Middle frontal gyrus (tissue), 1 donor: Measurements from ENCODE around the gene TMEM62.
"Not testable (repeated sequence)": the region's sequence is repeated elsewhere in the genome, so short reads cannot be mapped to it uniquely, and the experiment has no call there.

Experiments
- DNase-seq: peaks from one replicate; pipeline ENCODE4 v3.0.0-alpha.2; 2015; ENCODE audit warnings: low spot score; ENCODE audit errors: extremely low spot score

The TMEM62 gene

GRCh38 chr15:43121863-43122262 lies 11.5 kb upstream of the TMEM62 start:
- no peak for DNase-seq

- no peak for DNase-seq
These were observed 8.2 kb upstream of the TMEM62 start for GRCh38 chr15:43125100-43125661.

GRCh38 chr15:43126356-43126755 lies 7.0 kb upstream of the TMEM62 start:
- DNase-seq, result no peak

GRCh38 chr15:43127752-43128151 lies 5.6 kb upstream of the TMEM62 start:
- no peak for DNase-seq

- not testable (repeated sequence) for DNase-seq
These were observed 5.0 kb upstream of the TMEM62 start for GRCh38 chr15:43128174-43128979.

GRCh38 chr15:43128980-43129335 lies 4.4 kb upstream of the TMEM62 start:
- DNase-seq, result no peak

- no peak for DNase-seq
These were observed 456 bp upstream of the TMEM62 start for GRCh38 chr15:43132830-43133429.

- no peak for DNase-seq
These were observed 810 bp downstream of the TMEM62 start for GRCh38 chr15:43134157-43134635.

GRCh38 chr15:43135351-43135750 lies 2.0 kb downstream of the TMEM62 start:
- DNase-seq, result no peak

GRCh38 chr15:43143203-43143941 lies 10.0 kb downstream of the TMEM62 start:
- no peak for DNase-seq

- no peak for DNase-seq
These were observed 11.1 kb downstream of the TMEM62 start for GRCh38 chr15:43144512-43144911.

- no peak for DNase-seq
These were observed 12.8 kb downstream of the TMEM62 start for GRCh38 chr15:43146184-43146583.

GRCh38 chr15:43150191-43150929 lies 17.0 kb downstream of the TMEM62 start:
- DNase-seq, result no peak

- no peak for DNase-seq
These were observed 18.3 kb downstream of the TMEM62 start for GRCh38 chr15:43151688-43152087.

- no peak for DNase-seq
These were observed 19.9 kb downstream of the TMEM62 start for GRCh38 chr15:43153269-43153668.

- DNase-seq, result no peak
These were observed 32.5 kb downstream of the TMEM62 start for GRCh38 chr15:43165801-43166325.

GRCh38 chr15:43167261-43167660 lies 33.9 kb downstream of the TMEM62 start:
- not testable (repeated sequence) for DNase-seq

GRCh38 chr15:43168192-43169107 lies 35.1 kb downstream of the TMEM62 start:
- DNase-seq, result no peak

- DNase-seq, result no peak
These were observed 36.5 kb downstream of the TMEM62 start for GRCh38 chr15:43169888-43170287.
